ENCODE measurements around the gene ITIH1.

Gene ITIH1

DNA sequence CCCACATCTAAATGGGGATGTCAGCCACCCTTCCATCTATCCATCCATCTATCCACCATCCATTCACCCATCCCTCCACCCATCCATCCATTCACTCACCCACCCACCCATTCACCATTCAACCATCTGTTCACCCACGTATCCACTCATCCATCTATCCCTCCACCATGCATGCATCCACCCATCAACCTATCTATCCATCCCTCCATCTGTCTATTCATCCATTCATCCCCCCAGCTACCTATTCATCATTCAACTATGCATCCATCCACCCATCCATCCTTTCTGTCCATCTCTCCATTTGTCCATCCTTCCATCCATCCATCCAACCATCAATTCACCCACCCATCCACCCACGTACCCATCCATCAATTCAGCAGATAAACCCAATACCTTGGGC is 31.8 kb downstream of the ITIH1 start:
- in situ Hi-C loops (cut with MboI; ENCODE audit: low sequenced_read_pairs), result no loop called here

DNA sequence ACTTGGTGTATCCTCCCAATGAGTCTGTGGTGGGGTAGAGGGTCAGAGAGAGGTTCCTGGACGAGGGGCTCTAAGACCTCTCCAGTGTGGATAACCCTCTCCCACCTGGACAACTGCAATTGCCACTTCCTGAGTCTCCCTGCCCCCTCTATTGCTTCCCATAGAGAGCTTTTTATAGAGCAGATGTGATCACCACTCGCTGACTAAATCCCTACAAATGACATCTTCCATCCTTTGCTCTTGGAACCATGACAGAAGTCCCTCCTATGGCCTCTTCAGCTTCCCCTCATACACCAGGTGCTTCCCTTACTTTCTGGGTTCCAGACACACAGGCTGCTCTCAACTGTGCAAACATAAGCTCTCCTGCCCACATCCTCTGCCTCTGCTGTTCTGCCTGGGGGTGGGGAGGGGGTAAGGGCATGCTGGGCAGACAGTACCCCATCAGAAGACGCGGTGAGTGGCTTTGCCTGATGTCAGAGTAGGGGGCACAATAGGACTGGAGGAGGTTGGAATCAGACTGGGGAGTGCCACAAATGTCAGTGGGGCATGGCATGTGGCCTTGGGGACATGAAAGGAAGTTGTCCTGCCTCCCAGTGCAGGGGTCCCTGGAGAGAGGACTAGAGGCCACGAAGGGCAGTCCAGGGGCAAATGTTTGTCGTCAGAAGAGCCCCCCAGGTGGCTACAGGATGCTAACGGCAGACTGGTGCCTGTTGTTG is 32.4 kb downstream of the ITIH1 start:
- in situ Hi-C loops (cut with MboI; ENCODE audit: low sequenced_read_pairs), result no loop called here

- in situ Hi-C loops (cut with MboI; ENCODE audit: low sequenced_read_pairs), result no loop called here
These were observed 33.5 kb downstream of the ITIH1 start for GRCh38 chr3:52810923-52811322.

- in situ Hi-C loops (cut with MboI; ENCODE audit: low sequenced_read_pairs), result no loop called here
These were observed 34.1 kb downstream of the ITIH1 start for GRCh38 chr3:52811452-52812011.

GRCh38 chr3:52813810-52814209 is 36.4 kb downstream of the ITIH1 start:
- in situ Hi-C loops (cut with MboI; ENCODE audit: low sequenced_read_pairs), result no loop called here

GRCh38 chr3:52816199-52816598 is 38.8 kb downstream of the ITIH1 start:
- in situ Hi-C loops (cut with MboI; ENCODE audit: low sequenced_read_pairs), result no loop called here

GRCh38 chr3:52816654-52817053 is 39.3 kb downstream of the ITIH1 start:
- in situ Hi-C loops (cut with MboI; ENCODE audit: low sequenced_read_pairs), result no loop called here

- in situ Hi-C loops (cut with MboI; ENCODE audit: low sequenced_read_pairs), result no loop called here
These were observed 39.8 kb downstream of the ITIH1 start for GRCh38 chr3:52817221-52817620.

DNA sequence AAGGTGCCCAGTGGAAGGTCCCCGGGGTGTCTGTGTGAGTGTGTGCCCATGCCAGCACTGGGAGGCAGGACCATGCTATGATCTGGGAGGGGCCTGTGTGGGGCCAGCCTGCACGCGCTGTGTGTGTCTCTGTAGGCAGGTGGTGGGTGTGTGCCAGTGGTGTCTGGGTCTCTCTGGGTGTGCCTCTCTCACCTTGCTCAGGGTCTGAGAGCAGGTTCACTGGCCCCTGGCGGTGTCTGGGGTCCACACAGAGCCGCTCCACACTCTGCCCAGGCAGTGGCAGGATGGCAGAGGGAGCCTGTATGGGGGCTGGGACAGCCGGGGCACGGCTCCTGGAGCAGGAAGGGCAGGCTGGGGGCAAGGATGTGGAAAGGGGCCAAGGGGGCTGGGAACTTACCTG is 40.5 kb downstream of the ITIH1 start:
- in situ Hi-C loops (cut with MboI; ENCODE audit: low sequenced_read_pairs), result no loop called here

DNA sequence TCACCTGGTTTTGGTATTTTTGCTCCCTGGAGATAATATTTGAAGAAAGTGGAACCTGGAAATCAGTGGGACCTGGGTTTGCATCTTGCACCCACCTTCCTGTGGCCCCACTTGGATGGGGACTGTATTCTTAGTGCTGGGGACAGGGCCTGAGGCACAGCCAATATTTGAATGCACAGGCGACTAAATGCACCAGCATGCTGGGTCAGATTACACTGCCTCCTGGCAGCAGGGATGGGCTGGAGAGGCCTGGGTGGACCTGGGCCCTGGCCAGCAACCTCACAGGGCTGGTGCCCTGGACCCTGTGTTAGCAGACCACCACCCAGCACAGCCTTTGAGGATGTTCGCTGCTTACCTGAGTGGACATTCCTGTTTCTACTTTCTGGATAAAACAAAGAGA is 42.5 kb downstream of the ITIH1 start:
- in situ Hi-C loops (cut with MboI; ENCODE audit: low sequenced_read_pairs), result no loop called here

DNA sequence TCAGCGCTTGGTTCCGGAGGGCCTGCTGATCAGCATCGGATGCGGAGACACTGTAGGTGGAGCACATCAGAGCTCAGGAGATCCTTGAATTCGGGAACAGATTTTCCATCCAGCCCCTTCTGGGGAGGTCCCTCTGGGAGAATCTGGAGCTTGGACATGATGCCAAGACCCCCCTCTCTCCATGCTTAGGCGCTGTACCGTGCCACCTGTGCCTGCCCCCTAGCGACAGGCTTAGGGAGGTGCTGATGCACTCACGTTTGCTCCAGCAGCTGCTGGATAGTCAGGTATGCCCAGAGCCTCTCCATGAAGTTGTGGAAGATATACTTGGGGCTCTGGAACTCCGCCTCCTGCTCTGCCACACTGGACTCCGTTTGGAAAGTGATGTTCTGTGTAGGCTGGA is 43.3 kb downstream of the ITIH1 start:
- in situ Hi-C loops (cut with MboI; ENCODE audit: low sequenced_read_pairs), result no loop called here

GRCh38 chr3:52822363-52822762 is 45.0 kb downstream of the ITIH1 start:
- in situ Hi-C loops (cut with MboI; ENCODE audit: low sequenced_read_pairs), result no loop called here

DNA sequence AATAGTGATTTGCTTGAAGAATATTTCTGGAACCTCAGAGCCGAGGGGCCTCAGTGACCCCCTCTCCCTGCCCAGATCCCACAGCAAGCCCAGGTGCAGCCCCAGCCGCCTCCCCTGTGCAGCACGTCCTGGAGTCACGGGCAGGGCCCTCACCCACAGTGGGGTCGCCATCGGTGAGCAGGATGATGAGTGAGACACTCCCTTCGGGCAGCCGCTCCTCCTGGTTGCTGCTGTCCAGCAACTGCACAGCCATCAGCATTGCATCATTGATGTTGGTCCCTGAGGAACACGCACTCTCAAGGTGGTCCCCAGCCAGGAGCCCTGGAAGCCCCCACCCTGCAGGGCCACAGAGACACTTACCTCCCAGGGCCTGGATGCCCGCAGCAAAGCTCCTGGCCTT is 46.6 kb downstream of the ITIH1 start:
- in situ Hi-C loops (cut with MboI; ENCODE audit: low sequenced_read_pairs), result no loop called here

DNA sequence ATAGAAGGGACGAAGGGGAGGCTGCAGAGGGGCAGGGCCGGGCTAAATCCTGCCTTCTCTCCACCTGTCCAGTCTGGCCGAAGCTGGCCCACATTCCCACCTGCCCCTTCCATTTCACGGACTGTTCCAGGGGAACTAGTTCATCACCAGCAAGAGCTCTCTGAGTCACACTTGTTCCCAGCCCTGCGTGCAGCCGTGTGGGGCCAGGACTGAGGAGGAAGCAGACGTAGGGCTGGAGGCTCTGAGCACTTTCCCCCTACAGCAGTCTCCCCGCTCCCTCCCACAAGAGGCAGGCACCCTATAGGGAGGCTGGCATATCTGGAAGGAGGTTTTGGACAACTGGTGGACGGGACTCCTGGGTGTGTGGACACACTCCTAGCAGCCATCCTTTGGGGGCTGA is 50.0 kb downstream of the ITIH1 start:
- in situ Hi-C loops (cut with MboI; ENCODE audit: low sequenced_read_pairs), result no loop called here

DNA sequence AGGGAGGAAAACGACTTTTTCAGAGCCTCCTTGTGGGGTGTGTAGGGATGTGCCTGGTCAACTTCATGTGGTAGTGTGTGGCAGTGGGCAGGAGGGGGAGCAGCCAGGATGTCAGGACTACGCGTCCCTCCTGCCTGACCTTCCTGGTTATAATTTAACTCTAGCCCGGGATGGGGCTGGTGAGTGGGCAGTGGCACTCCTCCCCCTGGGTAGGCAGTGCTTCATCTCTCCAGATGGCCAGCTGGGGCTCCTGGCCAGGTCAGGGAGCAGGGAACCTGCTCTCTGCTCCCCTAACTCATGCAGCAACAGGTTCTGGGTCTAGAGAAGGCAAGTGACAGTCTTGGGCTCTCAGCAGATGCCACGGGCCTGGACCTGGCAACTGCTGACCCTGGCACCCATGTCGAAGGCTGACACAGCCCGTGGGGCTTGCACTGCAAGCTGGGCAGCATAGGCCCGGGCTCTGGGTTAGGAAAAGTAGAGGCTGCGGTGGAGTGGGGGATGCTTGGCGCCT is 50.5 kb downstream of the ITIH1 start:
- in situ Hi-C loops (cut with MboI; ENCODE audit: low sequenced_read_pairs), result no loop called here

DNA sequence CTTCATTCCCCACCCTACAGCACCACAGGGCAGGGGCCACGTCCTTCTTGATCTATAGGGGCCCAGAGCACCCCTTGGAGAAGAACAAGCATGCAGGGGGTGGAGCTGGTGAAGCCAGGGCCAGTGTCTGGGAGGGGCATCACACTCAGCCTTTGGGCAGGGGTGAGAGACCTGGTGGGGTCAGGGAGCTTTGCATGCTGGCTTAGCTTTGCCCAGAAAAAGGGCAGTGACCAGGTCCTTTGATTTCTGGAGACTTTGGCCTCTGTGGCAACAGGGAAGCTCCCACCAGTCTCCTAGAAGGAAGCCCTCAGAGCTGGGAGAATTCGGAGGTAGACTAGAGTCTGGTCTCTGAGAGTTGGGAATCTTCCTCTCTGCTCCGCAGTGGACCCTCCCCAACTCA is 52.1 kb downstream of the ITIH1 start:
- in situ Hi-C loops (cut with MboI; ENCODE audit: low sequenced_read_pairs), result no loop called here

GRCh38 chr3:52829906-52830463 is 52.6 kb downstream of the ITIH1 start:
- in situ Hi-C loops (cut with MboI; ENCODE audit: low sequenced_read_pairs), result no loop called here

- in situ Hi-C loops (cut with MboI; ENCODE audit: low sequenced_read_pairs), result no loop called here
These were observed 53.3 kb downstream of the ITIH1 start, which contains the start of gene ITIH4 for GRCh38 chr3:52830535-52831258. ITIH4 (minus strand) TSS chr3:52830672; CDS start chr3:52830642, 30 bp downstream.

- in situ Hi-C loops (cut with MboI; ENCODE audit: low sequenced_read_pairs), result no loop called here
These were observed 54.3 kb downstream of the ITIH1 start for GRCh38 chr3:52831500-52832301.

- in situ Hi-C loops (cut with MboI; ENCODE audit: low sequenced_read_pairs), result no loop called here
These were observed 55.8 kb downstream of the ITIH1 start for GRCh38 chr3:52833202-52833601.
